BLaER1 treated with 17β-estradiol and CSF1 and Interleukin-3, amounts not matched to agents 10 nM and 100 nM (cell line): Measurements from ENCODE around the gene RRAD.

Source experiments
- H3K27ac ChIP-seq, 11 experiments: shearing (Covaris generic); formaldehyde crosslinking; 2 replicates each; pipeline ENCODE4 v1.8.1; 2022
- H3K27me3 ChIP-seq, 11 experiments: shearing (Covaris generic); formaldehyde crosslinking; 2 replicates each; pipeline ENCODE4 v1.8.1; 2022
- H3K36me3 ChIP-seq, 11 experiments: shearing (Covaris generic); formaldehyde crosslinking; 2 replicates each; pipeline ENCODE4 v1.8.1; 2022
- H3K4me1 ChIP-seq, 10 experiments: shearing (Covaris generic); formaldehyde crosslinking; 2 replicates each; pipeline ENCODE4 v1.8.1; 2022
- H3K4me2 ChIP-seq, 11 experiments: shearing (Covaris generic); formaldehyde crosslinking; 2 replicates each; pipeline ENCODE4 v1.8.1; 2022
- H3K4me3 ChIP-seq, 10 experiments: shearing (Covaris generic); formaldehyde crosslinking; 2 replicates each; pipeline ENCODE4 v1.8.1; 2022
- H3K9ac ChIP-seq, 11 experiments: shearing (Covaris generic); formaldehyde crosslinking; 2 replicates each; pipeline ENCODE4 v1.8.1; 2022
- H3K9me3 ChIP-seq, 11 experiments: shearing (Covaris generic); formaldehyde crosslinking; replicated peaks in 1 of 11; 2 replicates each; pipeline ENCODE4 v1.8.1; 2022
- H4K20me1 ChIP-seq, 11 experiments: shearing (Covaris generic); formaldehyde crosslinking; 2 replicates each; pipeline ENCODE4 v1.8.1; 2022
- Cebpa-rat ChIP-seq, 11 experiments: shearing (Covaris generic); IDR thresholded peaks; 2 replicates each; pipeline ENCODE4 v1.8.1; 2022

RRAD gene

GRCh38 chr16:66926171-66926947 lies 1.0 kb upstream of the RRAD start:
- Histone ChIP-seq H3K27me3 (peaks cover 29 to 38% (median 34%) of the 10 kb centered on the region in 11 experiments), H4K20me1 (peaks cover 0 to 28% (median 0%) of the 10 kb centered on the region in 11 experiments; a peak in 3 of 22 replicates), H3K27ac (peak overlapping the region in 3 of 11 experiments; percentile 65 to 84 (median 78); a peak in 7 of 22 replicates), H3K4me3 (no peak overlapping the region; a peak in 2 of 20 replicates), H3K9me3 (no peaks in the 10 kb centered on the region), H3K4me1 (peaks cover 63 to 82% (median 76%) of the 10 kb centered on the region in 10 experiments), H3K36me3 (peaks cover 3 to 12% (median 5%) of the 10 kb centered on the region in 11 experiments; a peak in 12 of 22 replicates), H3K9ac (peak overlapping the region in 6 of 11 experiments; percentile 2 to 55 (median 36); a peak in 6 of 22 replicates), H3K4me2 (peak overlapping the region; percentile 77 to 97 (median 92))
- no peak for TF ChIP-seq Cebpa-rat (IDR thresholded peaks at IDR 0.05)

GRCh38 chr16:66924527-66925321 lies 611 bp downstream of the RRAD start:
- Histone ChIP-seq H3K9ac (peak overlapping the region in 7 of 11 experiments; percentile 18 to 81 (median 69); a peak in 8 of 22 replicates), H3K27me3 (peaks cover 29 to 38% (median 34%) of the 10 kb centered on the region in 11 experiments), H3K36me3 (no peaks in the 10 kb centered on the region), H4K20me1 (peaks cover 0 to 24% (median 0%) of the 10 kb centered on the region in 11 experiments; a peak in 2 of 22 replicates), H3K27ac (peak overlapping the region in 6 of 11 experiments; percentile 71 to 93 (median 81); a peak in 12 of 22 replicates), H3K4me3 (peak overlapping the region; percentile 35 to 59 (median 50); a peak in 19 of 20 replicates), H3K4me2 (peak overlapping the region; percentile 77 to 97 (median 92)), H3K4me1 (peaks cover 63 to 93% (median 88%) of the 10 kb centered on the region in 10 experiments), H3K9me3 (no peaks in the 10 kb centered on the region)
- TF ChIP-seq Cebpa-rat (IDR thresholded peaks at IDR 0.05) = no peak

- Histone ChIP-seq H3K4me1 (peaks cover 59 to 99% (median 96%) of the 10 kb centered on the region in 10 experiments), H3K4me3 (peak overlapping the region in 7 of 10 experiments; percentile 8 to 59 (median 35); a peak in 10 of 20 replicates), H3K36me3 (no peaks in the 10 kb centered on the region), H3K9ac (peak overlapping the region in 8 of 11 experiments; percentile 47 to 81 (median 68); a peak in 12 of 22 replicates), H3K9me3 (no peaks in the 10 kb centered on the region), H3K27me3 (peaks cover 29 to 38% (median 34%) of the 10 kb centered on the region in 11 experiments), H3K27ac (peak overlapping the region in 7 of 11 experiments; percentile 65 to 93 (median 75); a peak in 13 of 22 replicates), H3K4me2 (peak overlapping the region; percentile 50 to 97 (median 89)), H4K20me1 (peaks cover 0 to 24% (median 0%) of the 10 kb centered on the region in 11 experiments; a peak in 2 of 22 replicates)
- TF ChIP-seq Cebpa-rat (IDR thresholded peaks at IDR 0.05) = peak in 6 of 11 experiments; percentile 29 to 85 (median 70); a peak in 7 of 22 replicates
Measured at GRCh38 chr16:66923866-66924265, 1.5 kb downstream of the RRAD start.

DNA sequence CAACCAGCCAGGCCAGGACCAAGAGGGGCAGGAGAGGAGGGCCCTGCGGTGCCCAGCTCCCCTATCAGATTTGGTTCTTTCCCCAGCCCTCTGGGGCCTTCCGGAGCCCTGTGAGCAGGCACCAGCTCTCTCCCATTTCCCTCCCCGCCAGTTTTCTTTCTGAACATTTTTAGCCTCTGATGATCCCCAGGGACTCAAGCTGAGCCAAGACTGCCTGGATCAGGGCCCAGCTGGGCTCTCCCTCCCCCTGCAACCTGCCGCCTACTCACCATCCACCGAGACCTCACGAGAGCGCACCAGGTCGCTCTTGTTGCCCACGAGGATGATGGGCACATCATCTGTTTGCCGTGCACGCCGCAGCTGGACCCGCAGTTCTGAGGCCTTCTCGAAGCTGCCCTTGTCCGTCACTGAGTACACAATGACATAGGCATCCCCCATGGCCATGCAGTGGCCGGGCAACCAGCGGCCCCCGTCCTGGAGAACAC lies 2.0 kb downstream of the RRAD start:
- peak overlapping the region; percentile 50 to 97 (median 89) for H3K4me2 ChIP-seq
- peaks cover 29 to 38% (median 34%) of the 10 kb centered on the region in 11 experiments for H3K27me3 ChIP-seq
- peaks cover 0 to 24% (median 0%) of the 10 kb centered on the region in 11 experiments; a peak in 2 of 22 replicates for H4K20me1 ChIP-seq
- H3K4me3 ChIP-seq = peak overlapping the region in 8 of 10 experiments; percentile 8 to 59 (median 34); a peak in 11 of 20 replicates
- peaks cover 53 to 96% (median 92%) of the 10 kb centered on the region in 10 experiments for H3K4me1 ChIP-seq
- no peaks in the 10 kb centered on the region for H3K36me3 ChIP-seq
- peak overlapping the region in 9 of 11 experiments; percentile 16 to 81 (median 66); a peak in 17 of 22 replicates for H3K9ac ChIP-seq
- TF ChIP-seq Cebpa-rat (IDR thresholded peaks at IDR 0.05) = no peak
- H3K9me3 ChIP-seq = no peaks in the 10 kb centered on the region
- peak overlapping the region in 8 of 11 experiments; percentile 53 to 93 (median 74); a peak in 16 of 22 replicates for H3K27ac ChIP-seq

DNA sequence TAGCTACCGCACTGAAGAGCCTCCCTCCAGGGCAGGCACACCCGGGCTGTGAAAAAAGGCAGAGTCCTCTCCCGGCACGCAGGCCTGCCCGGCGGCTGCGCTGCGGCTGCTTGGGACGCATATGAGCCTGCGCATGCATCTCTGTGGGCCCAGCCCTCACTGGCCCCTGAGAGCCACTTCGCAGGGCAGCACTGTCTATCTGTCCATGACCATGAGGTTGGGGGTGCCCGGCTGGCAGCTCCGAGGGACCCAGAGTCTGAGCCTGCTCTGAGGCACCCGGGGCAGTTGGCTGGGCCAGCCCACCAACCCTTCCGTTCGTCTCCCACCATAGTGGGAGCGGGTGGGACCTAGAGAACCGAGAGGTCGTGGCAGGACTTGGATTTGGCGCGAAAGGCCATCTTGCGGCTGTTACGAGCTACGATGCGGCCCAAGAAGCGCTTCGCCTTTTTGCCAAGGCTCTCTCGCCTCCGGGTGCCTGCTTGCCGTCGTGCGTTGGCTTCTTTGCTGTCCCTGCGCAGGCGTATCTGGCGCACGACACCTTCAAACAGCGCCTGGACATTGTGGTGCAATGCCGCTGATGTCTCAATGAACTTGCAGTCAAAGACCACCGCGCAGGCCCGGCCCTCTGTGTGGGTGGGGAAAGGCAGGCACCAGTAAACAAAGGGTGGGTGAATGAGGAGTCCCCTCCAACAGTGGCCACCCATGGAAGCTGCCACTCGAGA lies 3.4 kb downstream of the RRAD start:
- Histone ChIP-seq H3K4me2 (peak overlapping the region in 9 of 11 experiments; percentile 15 to 97 (median 93); a peak in 17 of 22 replicates), H3K36me3 (no peaks in the 10 kb centered on the region), H4K20me1 (0 out of 22 replicates have a peak, but pooled peaks cover 0 to 20% (median 0%) of the 10 kb centered on the region in 11 experiments), H3K9me3 (no peaks in the 10 kb centered on the region), H3K27ac (peak overlapping the region in 6 of 11 experiments; percentile 71 to 93 (median 81); a peak in 12 of 22 replicates), H3K27me3 (peaks cover 28 to 38% (median 30%) of the 10 kb centered on the region in 11 experiments), H3K4me3 (no peak overlapping the region), H3K9ac (peak overlapping the region in 4 of 11 experiments; percentile 11 to 81 (median 78); a peak in 6 of 22 replicates), H3K4me1 (peaks cover 39 to 82% (median 78%) of the 10 kb centered on the region in 10 experiments)
- TF ChIP-seq Cebpa-rat (IDR thresholded peaks at IDR 0.05) = no peak

- Histone ChIP-seq H3K27ac (peak overlapping the region in 6 of 11 experiments; percentile 30 to 93 (median 74); a peak in 10 of 22 replicates), H3K27me3 (peaks cover 20 to 33% (median 22%) of the 10 kb centered on the region in 11 experiments), H3K36me3 (no peaks in the 10 kb centered on the region), H3K9me3 (no peaks in the 10 kb centered on the region), H3K4me1 (peaks cover 31 to 74% (median 70%) of the 10 kb centered on the region in 10 experiments), H3K9ac (peak overlapping the region in 2 of 11 experiments; percentile 7 to 41; a peak in 4 of 22 replicates), H4K20me1 (0 out of 22 replicates have a peak, but pooled peaks cover 0 to 17% (median 0%) of the 10 kb centered on the region in 11 experiments), H3K4me3 (no peak overlapping the region), H3K4me2 (peak overlapping the region in 9 of 11 experiments; percentile 15 to 97 (median 93); a peak in 17 of 22 replicates)
- TF ChIP-seq Cebpa-rat (IDR thresholded peaks at IDR 0.05) = no peak
Measured at GRCh38 chr16:66920924-66921680, 4.2 kb downstream of the RRAD start.

- peaks cover 23 to 65% (median 62%) of the 10 kb centered on the region in 10 experiments for H3K4me1 ChIP-seq
- H3K4me2 ChIP-seq = peak overlapping the region in 8 of 11 experiments; percentile 12 to 64 (median 39); a peak in 10 of 22 replicates
- no peaks in the 10 kb centered on the region for H3K9me3 ChIP-seq
- TF ChIP-seq Cebpa-rat (IDR thresholded peaks at IDR 0.05) = no peak
- no peak overlapping the region for H3K27ac ChIP-seq
- H3K27me3 ChIP-seq = peaks cover 11 to 24% (median 13%) of the 10 kb centered on the region in 11 experiments
- H4K20me1 ChIP-seq = 0 out of 22 replicates have a peak, but pooled peaks cover 0 to 17% (median 0%) of the 10 kb centered on the region in 11 experiments
- H3K4me3 ChIP-seq = no peak overlapping the region
- peak overlapping the region in 1 of 11 experiments; percentile 18; a peak in 1 of 22 replicates for H3K9ac ChIP-seq
- no peaks in the 10 kb centered on the region for H3K36me3 ChIP-seq
Measured at GRCh38 chr16:66920299-66920590, 5.1 kb downstream of the RRAD start.
